ENCODE data around the gene GHR.

GRCh38 chr5:42636946-42637345, 213.7 kb downstream of the GHR start:
- TF ChIP-seq, protein P1, sequence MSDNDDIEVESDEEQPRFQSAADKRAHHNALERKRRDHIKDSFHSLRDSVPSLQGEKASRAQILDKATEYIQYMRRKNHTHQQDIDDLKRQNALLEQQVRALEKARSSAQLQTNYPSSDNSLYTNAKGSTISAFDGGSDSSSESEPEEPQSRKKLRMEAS (IDR thresholded peaks at IDR 0.05; ENCODE audit: insufficient read depth, insufficient read length): no peak
- no peak for TF ChIP-seq POLR2A (IDR thresholded peaks at IDR 0.05; ENCODE audit: low read depth, low read length)
- TF ChIP-seq, protein P2, sequence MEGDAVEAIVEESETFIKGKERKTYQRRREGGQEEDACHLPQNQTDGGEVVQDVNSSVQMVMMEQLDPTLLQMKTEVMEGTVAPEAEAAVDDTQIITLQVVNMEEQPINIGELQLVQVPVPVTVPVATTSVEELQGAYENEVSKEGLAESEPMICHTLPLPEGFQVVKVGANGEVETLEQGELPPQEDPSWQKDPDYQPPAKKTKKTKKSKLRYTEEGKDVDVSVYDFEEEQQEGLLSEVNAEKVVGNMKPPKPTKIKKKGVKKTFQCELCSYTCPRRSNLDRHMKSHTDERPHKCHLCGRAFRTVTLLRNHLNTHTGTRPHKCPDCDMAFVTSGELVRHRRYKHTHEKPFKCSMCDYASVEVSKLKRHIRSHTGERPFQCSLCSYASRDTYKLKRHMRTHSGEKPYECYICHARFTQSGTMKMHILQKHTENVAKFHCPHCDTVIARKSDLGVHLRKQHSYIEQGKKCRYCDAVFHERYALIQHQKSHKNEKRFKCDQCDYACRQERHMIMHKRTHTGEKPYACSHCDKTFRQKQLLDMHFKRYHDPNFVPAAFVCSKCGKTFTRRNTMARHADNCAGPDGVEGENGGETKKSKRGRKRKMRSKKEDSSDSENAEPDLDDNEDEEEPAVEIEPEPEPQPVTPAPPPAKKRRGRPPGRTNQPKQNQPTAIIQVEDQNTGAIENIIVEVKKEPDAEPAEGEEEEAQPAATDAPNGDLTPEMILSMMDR (IDR thresholded peaks at IDR 0.05; ENCODE audit: extremely low read depth in 1 of 2, insufficient read depth in 1 of 2, low read depth in 1 of 2, low read length in 2 of 2): no peak
- TF ChIP-seq GATA2 (IDR thresholded peaks at IDR 0.05; ENCODE audit: insufficient read depth, insufficient read length, low read depth, low read length): no peak
- TF ChIP-seq FOS (IDR thresholded peaks at IDR 0.05; ENCODE audit: borderline replicate concordance, insufficient read depth, low read length): no peak
- no peak for TF ChIP-seq POLR2AphosphoS5 (IDR thresholded peaks at IDR 0.05; ENCODE audit: insufficient read depth, low read depth, low read length)
- TF ChIP-seq JUN (IDR thresholded peaks at IDR 0.05; ENCODE audit: borderline replicate concordance, insufficient read depth, insufficient read length, low read depth): no peak
- no peak for TF ChIP-seq EZH2 (IDR thresholded peaks at IDR 0.05; ENCODE audit: borderline replicate concordance, low read depth, low read length, severe bottlenecking)
